ENCODE data around the gene HPD.
"Not testable (repeated sequence)": the region's sequence is repeated elsewhere in the genome, so short reads cannot be mapped to it uniquely, and the experiment has no call there.

HPD gene

GRCh38 chr12:121793440-121793837, 65.2 kb downstream of the HPD start, which contains the start of gene RHOF:
RHOF (minus strand) TSS chr12:121793688; CDS start chr12:121793633, 55 bp downstream.
- peak; percentile 84 for DNase-seq (ENCODE audit: low spot score)
- in situ Hi-C loops (cut with MboI; ENCODE audit: low pct_unique_long_range_greater_than_20kb, low sequenced_read_pairs, unreplicated experiment): no loop called here
- TF ChIP-seq CTCF (IDR thresholded peaks at IDR 0.05; ENCODE audit: extremely low read depth, insufficient read depth, missing control alignments): no peak

DNA sequence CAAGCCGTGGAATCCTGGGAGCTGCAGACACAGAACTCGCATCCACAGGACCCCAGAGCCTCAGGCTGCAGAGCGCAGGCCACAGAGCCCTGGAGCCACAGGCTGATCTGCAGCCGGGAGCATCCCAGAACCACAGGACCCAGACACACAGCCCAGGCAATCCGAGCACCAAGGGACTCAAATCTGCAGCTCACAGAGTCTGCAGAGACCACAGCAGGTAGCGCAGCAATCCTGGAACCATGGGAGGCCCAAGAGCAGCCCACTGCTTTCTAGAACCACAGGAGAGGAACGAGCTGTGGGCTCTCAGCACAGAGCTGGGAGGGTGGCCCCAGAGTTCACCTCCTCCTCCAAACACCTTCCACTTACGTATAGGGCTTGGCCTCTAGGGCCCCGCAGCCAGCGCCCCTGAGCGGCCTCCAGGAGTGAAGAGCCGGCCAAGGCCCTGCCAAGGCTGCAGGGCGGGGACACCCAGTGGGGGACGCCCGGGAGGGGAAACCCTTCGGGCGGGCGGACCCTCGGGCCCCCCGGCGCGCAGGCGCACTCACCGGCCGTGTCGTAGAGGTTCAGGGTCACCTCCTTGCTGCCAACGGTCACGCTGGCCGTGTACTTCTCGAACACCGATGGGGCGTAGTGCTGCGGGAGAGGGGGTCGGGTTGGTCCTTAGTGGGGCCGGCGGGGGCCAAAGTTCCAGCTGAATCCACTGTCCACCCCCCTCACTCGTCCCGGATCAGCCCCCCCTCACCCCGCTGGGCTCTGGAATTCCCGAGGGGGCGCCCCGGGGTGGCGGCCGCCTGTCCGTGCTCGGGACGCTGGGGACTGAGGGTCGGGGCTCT, 65.8 kb downstream of the HPD start:
- in situ Hi-C loops (cut with MboI; ENCODE audit: low pct_unique_long_range_greater_than_20kb, low sequenced_read_pairs, unreplicated experiment): no loop called here
- peak; percentile 26 for TF ChIP-seq CTCF (IDR thresholded peaks at IDR 0.05; ENCODE audit: extremely low read depth, insufficient read depth, missing control alignments)

DNA sequence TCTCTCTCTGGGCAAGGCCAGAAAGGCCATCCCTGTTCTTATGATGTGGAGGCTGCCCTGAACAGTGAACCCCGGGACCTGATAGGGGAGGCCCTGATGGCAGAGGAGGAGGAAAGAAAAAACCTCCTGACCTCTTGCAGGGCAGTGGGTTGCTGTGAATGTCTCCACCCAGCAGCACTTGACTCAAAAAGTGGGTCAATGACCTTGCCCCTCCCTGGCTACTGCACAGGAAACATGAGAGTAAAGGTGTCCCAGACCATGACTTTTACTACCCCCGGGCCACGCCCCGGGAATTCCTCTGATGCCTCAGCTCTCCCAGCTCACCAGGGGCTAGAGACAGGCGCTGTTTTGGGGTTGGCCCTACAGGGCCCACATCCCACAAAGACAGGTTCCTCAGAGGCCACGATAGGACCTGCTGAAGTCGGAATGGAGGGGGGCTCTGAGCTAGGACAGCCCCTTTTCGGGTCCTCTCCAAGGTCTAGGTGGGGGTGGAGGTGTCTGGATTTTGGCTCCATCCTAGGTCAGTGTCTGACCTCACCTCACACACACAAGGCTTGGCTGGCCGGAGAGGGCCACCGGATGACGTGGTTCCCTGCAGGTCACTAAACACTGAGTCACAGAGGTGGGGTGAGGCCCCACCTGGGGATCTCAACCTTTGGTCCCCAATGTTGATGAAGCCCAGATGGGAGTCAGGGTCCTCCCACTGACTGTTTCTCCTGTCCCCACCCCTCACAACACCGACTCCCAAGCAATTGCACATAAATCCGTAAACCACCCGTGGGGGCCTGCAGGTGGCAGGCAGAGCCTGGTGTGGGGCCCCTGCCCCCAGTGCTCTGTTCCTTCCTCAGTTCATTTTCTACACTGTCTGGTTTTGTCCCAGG, 66.7 kb downstream of the HPD start:
- in situ Hi-C loops (cut with MboI; ENCODE audit: low pct_unique_long_range_greater_than_20kb, low sequenced_read_pairs, unreplicated experiment): no loop called here
- TF ChIP-seq CTCF (IDR thresholded peaks at IDR 0.05; ENCODE audit: extremely low read depth, insufficient read depth, missing control alignments): no peak

More for the DNA sequence above, 65.8 kb downstream of the HPD start:
- DNase-seq (ENCODE audit: low spot score): peak; percentile 80

DNA sequence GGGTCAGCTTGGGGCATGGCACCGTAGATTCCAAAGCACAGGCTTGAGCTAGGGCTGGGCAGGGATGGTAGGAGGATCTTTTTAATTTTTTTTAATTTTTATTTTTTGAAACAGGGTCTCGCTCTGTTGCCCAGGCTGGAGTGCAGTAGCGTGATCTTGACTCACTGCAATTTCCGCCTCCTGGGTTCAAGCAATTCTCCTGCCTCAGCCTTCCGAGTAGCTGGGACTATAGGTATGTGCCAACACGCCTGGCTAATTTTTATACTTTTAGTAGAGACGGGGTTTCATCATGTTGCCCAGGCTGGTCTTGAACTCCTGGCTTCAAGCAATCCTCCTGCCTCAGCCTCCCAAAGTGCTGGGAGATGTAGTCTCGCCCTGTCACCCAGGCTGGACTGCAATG, 67.9 kb downstream of the HPD start:
- in situ Hi-C loops (cut with MboI; ENCODE audit: low pct_unique_long_range_greater_than_20kb, low sequenced_read_pairs, unreplicated experiment); DNase-seq (ENCODE audit: low spot score): not testable (repeated sequence)

More for the DNA sequence above, 66.7 kb downstream of the HPD start:
- no peak for DNase-seq (ENCODE audit: low spot score)

- peak; percentile 83 for DNase-seq (ENCODE audit: low spot score)
- no peak for TF ChIP-seq CTCF (IDR thresholded peaks at IDR 0.05; ENCODE audit: extremely low read depth, insufficient read depth, missing control alignments)
- in situ Hi-C loops (cut with MboI; ENCODE audit: low pct_unique_long_range_greater_than_20kb, low sequenced_read_pairs, unreplicated experiment): no loop called here
These were observed 68.6 kb downstream of the HPD start for GRCh38 chr12:121789800-121790728.

Measured in GM13977 (cell line).